A673 (cell line): ENCODE measurements around the gene NPBWR2.

Source experiments
- CTCF ChIP-seq: fragments of 300-800, 200-600 bp; sonication (generic); conservative IDR thresholded peaks from 2 replicates; pipeline ENCODE4 v1.5.1; 2017; ENCODE audit warnings: low read depth, mild to moderate bottlenecking, antibody characterized with exemption, low read length, moderate library complexity, mixed read lengths
- EZH2 ChIP-seq: fragments of 200-600 bp; sonication (generic); IDR thresholded peaks from 2 replicates; pipeline ENCODE4 v1.6.1; 2017; ENCODE audit warnings: borderline replicate concordance, low read depth, mild to moderate bottlenecking, mixed read lengths, antibody characterized with exemption, low read length; ENCODE audit not compliant: poor library complexity, severe bottlenecking

GRCh38 chr20:64106435-64106961 lies 867 bp downstream of the NPBWR2 start:
- TF ChIP-seq CTCF (no peak), EZH2 (no peak)
